ENCODE results near the gene MAMDC2. TPM values are rescaled to one million over a fixed set of nuclear protein-coding genes. Genes with fewer than 3 reads are reported as not detected.
A peak's percentile ranks its signal among the peaks of the same experiment; 100 is the strongest.

The MAMDC2 gene
- total RNA-seq, 1 experiment from 2014 or later: not detected

DNA sequence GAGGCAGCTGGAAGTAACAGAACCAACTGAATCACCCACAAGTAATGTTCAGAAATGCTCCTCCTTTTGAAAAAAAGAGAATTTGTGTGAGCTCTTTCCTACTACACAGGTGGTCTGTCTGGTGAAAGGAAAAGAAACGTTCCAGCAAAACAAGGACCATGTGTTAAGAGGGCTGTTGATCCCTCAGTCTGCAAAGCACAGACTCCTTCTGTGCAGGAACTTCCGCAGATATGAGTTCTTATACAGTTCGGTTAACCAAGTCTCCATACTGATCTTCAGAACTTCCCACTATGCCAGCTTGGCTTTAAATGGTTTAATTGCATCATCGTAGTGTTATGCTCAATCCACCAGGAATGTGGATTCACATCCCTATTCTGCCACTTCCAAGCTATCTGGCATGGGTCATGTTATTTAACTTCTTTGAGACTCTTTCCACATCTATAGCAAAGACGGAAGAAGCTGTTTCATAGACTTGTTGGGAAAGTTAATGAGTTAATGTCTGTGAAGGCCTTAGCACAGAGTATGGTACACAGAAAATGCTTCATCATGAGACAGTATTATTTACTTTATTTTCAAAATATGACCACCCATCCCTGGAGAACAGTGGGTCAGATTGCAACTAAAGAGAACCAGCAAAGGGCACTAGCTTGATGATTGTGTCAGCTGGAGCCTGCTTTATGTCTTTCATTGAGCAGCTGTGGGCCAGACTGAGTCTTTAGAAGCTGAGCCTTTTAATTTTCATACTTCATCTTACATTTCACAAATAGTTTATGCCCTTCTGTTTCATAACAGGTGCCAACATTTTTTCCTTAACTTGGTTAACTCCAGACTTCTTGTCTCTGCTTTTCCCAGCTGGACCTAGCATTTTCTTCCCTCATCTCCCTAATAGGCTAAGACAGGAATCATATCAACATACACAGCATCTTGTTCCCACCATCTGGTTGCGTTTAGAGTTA is 89.9 kb downstream of the MAMDC2 start:
- H3K36me3 ChIP-seq: no peaks in the 10 kb centered on the region
- H3K27me3 ChIP-seq: no peaks in the 10 kb centered on the region
- DNase-seq: no peak
- H3K9me3 ChIP-seq: no peaks in the 10 kb centered on the region
- H3K4me3 ChIP-seq: no peak overlapping the region

DNA sequence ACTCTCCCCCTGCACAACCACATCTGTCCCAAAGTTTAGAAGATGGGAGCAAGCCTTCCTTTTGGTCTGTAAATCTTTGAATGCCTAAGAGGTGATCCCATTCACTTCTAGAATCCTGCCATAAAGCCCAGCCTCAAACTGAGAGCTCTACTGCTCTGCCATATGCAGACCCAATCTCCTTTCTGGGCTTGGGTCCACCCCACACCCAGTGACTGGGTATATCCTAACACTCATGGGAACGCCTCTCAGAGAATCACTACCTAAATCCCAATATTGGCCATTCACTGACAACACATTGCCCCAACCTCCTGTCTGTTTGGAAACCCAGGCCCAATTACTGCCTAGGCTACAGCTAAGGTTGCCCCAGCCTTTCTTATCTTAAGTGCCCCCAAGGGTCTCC is 90.7 kb downstream of the MAMDC2 start:
- H3K27me3 ChIP-seq: no peaks in the 10 kb centered on the region
- no peak overlapping the region for H3K4me3 ChIP-seq
- no peaks in the 10 kb centered on the region for H3K9me3 ChIP-seq
- no peaks in the 10 kb centered on the region for H3K36me3 ChIP-seq
- DNase-seq: no peak

DNA sequence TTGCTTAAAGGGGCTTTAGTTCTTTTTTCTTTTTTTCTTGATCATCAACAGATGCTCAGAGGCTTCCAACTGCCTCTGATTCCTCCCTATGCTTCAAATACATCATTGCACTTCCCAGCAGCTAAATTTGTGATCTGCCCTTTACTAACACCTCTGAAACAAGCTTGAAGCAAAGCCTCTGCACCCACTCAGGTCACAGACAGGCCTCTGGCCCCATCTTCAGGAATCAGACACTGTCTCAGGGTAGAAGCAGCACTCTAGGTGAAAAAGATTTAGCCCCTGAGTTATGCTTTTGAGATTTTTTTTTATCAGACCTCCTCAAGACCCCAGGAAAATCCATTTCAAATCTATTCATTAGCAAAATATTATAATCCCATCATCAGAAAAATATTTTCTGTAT is 91.5 kb downstream of the MAMDC2 start:
- H3K27me3 ChIP-seq: no peaks in the 10 kb centered on the region
- no peak for DNase-seq
- no peaks in the 10 kb centered on the region for H3K9me3 ChIP-seq
- no peak overlapping the region for H3K4me3 ChIP-seq
- no peaks in the 10 kb centered on the region for H3K36me3 ChIP-seq

DNA sequence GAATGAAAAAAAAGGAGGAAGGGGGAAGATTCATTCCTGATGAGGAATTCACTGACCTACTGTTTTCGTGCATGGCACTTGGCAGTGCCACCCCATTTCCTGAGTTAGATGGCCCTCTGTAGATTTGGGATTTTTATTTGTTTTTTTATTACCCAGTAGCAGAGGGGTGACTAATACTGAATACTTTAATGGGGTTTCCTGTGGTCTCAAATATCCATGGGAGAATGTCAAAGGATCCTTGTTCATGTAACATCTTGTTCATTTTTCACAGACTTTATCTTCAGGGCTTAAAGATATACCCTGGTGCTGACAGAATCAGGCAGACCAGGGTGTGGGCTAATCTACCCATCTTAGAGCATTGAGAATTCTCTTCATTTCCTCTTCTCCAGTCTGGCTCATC is 93.0 kb downstream of the MAMDC2 start:
- DNase-seq: peak; percentile 64

DNA sequence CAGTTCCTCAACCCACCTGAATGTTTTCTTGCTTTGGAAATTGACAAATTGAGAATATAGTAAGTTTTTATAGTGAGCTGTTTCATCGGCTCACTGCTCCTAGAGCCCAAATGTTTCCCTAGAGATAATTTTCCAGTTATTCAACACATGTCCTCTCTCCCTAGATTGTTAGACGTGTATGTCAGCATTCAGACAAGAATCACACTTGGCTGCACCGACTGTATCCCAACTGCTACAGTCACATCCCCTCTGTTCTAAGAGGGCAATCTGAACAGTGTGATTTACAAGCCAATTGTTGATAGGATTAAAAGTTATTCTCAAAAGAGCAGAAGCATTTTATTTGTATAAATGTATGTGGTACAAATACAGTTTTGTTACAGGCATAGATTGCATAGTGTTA is 93.9 kb downstream of the MAMDC2 start:
- DNase-seq: no peak
- H3K27me3 ChIP-seq: no peaks in the 10 kb centered on the region
- H3K9me3 ChIP-seq: no peaks in the 10 kb centered on the region
- H3K4me3 ChIP-seq: no peak overlapping the region
- no peaks in the 10 kb centered on the region for H3K36me3 ChIP-seq

More for the DNA sequence above, 93.0 kb downstream of the MAMDC2 start:
- Histone ChIP-seq H3K36me3 (no peaks in the 10 kb centered on the region), H3K4me3 (no peak overlapping the region), H3K27me3 (no peaks in the 10 kb centered on the region), H3K9me3 (no peaks in the 10 kb centered on the region)

DNA sequence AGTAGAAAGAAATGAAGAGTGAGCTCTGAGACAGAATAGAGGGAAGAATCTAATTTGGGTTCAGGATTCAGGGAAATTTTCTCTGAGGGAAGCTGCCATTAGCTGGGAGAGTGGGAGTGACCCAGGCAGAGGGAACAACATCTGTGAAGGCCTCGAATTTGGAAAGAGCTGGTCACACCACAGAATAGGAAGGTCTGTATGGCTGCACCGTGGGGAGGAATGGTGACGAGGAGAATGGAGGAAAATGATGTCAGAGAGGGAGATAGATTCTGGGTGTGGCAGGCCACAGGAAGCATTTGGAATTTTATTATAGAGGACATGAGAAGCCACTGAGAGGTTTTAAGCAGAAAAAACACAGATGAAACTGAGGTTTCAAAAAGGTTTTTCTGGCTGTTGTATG is 98.5 kb downstream of the MAMDC2 start:
- H3K36me3 ChIP-seq: no peaks in the 10 kb centered on the region
- H3K4me3 ChIP-seq: no peak overlapping the region
- no peaks in the 10 kb centered on the region for H3K27me3 ChIP-seq
- DNase-seq: no peak
- no peaks in the 10 kb centered on the region for H3K9me3 ChIP-seq

DNA sequence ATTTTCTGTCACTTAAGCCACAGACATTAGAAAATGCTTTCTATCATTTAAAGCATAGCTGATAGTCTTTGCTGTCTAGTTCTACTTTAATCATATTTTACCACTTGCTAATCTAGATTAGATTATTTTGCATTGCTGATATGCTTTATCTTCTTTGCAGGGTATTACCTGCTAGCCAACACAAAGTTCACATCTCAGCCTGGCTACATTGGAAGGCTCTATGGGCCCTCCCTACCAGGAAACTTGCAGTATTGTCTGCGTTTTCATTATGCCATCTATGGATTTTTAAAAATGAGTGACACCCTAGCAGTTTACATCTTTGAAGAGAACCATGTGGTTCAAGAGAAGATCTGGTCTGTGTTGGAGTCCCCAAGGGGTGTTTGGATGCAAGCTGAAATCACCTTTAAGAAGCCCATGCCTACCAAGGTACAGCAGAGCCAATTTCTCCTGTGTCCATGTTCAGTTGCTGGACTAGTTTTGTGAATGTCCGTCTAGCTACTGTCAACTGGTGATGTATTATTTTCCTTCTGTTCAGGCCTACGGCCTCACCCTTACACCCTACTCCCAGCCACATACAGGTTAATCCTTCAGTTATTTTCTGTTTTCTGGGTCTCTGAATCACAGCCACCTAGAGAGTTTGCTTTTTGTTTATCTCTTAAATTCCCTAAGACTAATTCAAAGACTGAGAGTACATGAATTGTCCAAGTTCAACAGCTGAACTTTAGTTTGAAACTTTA is 99.9 kb downstream of the MAMDC2 start:
- H3K36me3 ChIP-seq: no peaks in the 10 kb centered on the region
- H3K4me3 ChIP-seq: no peak overlapping the region
- H3K9me3 ChIP-seq: no peaks in the 10 kb centered on the region
- no peak for DNase-seq
- H3K27me3 ChIP-seq: no peaks in the 10 kb centered on the region

DNA sequence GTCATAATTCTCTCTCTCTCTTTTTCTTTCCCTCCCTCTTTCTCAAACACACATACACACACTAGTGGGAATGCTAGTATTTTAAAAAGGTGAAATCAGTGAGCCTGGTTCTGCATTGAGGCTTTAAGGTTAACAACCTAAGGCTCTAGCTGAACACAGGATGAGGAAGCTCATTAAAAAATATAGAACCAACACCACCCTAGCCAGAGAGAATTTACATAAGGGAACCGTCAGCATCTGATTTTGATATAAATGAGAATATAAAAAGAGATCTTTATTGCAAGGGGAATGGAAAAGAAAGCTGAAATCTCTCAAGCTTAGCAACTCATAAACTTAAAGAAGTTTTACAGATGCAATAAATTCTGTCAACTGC is 100.5 kb downstream of the MAMDC2 start:
- H3K4me3 ChIP-seq: no peak overlapping the region
- H3K36me3 ChIP-seq: no peaks in the 10 kb centered on the region
- no peaks in the 10 kb centered on the region for H3K9me3 ChIP-seq
- H3K27me3 ChIP-seq: no peaks in the 10 kb centered on the region
- no peak for DNase-seq

DNA sequence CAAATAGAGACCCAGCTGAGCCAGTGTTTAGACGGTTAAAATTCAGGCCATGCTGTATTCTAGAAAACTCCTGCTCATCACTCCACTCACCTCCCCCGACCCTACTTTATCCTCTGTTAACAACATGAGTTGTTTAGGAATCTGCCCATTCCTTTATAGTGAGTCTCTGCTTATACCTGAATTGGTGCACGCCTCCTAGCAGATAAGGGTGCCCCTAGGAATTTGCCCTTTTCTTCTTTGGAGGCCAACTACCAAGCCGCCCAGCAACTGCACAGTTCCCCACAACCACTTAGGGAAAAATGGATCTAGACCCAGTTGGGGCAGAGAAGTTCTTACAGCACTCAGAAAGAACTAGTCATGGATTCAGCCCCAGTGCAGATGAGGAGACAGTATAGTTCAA is 102.3 kb downstream of the MAMDC2 start:
- DNase-seq: no peak
- Histone ChIP-seq H3K36me3 (no peaks in the 10 kb centered on the region), H3K9me3 (no peaks in the 10 kb centered on the region), H3K27me3 (no peaks in the 10 kb centered on the region), H3K4me3 (no peak overlapping the region)

DNA sequence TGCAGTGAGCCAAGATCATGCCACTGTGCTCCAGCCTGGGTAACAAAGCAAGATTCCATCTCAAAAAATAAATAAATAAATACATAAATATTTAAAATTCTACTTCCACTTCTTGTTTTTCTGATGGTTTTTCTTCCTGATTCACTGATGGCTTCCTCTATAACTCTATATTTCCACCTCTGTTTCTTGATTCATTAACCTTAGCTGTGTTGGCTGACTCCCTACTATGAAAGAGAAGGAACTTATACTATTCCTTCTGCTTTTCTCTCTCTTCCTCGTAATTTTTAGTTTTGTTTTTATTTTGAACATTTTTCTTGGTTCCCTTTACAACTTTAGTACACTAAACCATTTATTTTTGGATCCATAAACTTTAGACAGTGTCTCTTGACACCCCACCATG is 103.5 kb downstream of the MAMDC2 start:
- no peak overlapping the region for H3K4me3 ChIP-seq
- no peaks in the 10 kb centered on the region for H3K27me3 ChIP-seq
- no peaks in the 10 kb centered on the region for H3K36me3 ChIP-seq
- no peaks in the 10 kb centered on the region for H3K9me3 ChIP-seq
- no peak for DNase-seq

DNA sequence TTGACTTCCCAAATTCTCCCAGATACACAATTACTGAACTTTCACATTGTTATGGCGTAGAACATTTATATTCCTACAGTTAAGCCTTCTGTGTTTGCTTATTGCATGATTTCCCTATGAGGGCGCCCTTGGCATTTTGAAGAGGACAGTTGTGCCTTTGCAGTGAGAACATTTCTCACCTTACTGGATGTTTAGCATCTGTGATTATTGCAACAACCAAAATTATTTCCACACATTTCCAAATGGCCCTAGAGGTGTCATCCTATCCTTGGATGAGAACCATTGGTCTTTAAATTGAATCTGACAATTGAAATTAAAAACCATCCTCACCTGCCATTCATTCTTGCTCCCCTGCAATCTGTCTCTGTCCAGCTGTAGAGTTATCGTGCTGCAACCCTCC is 104.0 kb downstream of the MAMDC2 start:
- no peak overlapping the region for H3K4me3 ChIP-seq
- no peaks in the 10 kb centered on the region for H3K36me3 ChIP-seq
- no peaks in the 10 kb centered on the region for H3K9me3 ChIP-seq
- DNase-seq: no peak
- H3K27me3 ChIP-seq: no peaks in the 10 kb centered on the region

DNA sequence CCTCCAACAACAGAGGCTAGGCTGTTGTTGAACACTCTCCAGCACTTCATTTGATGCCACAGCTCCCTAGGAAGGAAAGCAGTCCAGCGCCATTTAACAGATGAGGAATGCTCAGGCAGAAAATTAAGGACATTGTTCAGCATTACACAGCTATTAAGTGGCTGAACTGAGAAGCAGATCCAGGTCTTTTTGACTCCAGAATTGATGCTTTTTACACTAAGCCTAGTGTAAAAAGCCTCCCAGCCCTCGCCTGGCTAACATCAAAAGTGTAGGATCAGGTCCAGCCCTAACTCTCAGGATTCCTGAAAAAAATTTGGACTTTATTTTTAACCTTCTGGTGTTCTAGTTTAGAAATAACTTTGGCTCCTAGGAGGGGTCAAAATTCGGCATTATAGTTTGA is 108.7 kb downstream of the MAMDC2 start:
- Histone ChIP-seq H3K4me3 (no peak overlapping the region), H3K27me3 (no peaks in the 10 kb centered on the region), H3K36me3 (no peaks in the 10 kb centered on the region)

DNA sequence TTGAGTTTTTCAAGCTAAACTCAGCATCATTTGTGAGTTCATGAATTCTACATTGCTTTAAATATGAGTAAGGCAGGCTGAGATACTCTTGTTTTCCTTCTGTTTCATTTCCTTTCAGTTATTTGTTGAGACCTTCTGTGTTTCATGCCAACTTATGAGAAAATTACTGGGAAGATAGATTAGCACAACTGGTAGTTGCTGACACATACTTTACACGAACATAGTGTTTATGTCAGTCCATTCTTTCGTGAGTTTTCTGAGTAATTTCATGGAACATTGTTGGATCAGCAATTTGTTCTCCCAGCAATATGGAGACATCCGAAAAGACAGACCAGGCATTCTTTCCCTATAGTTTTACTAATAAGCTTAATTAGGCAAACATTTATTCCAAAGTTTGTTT is 113.1 kb downstream of the MAMDC2 start:
- H3K27me3 ChIP-seq: no peaks in the 10 kb centered on the region
- no peaks in the 10 kb centered on the region for H3K9me3 ChIP-seq
- H3K4me3 ChIP-seq: no peak overlapping the region
- H3K36me3 ChIP-seq: no peaks in the 10 kb centered on the region
- DNase-seq: no peak

More for the DNA sequence above, 108.7 kb downstream of the MAMDC2 start:
- no peaks in the 10 kb centered on the region for H3K9me3 ChIP-seq
- DNase-seq: no peak

DNA sequence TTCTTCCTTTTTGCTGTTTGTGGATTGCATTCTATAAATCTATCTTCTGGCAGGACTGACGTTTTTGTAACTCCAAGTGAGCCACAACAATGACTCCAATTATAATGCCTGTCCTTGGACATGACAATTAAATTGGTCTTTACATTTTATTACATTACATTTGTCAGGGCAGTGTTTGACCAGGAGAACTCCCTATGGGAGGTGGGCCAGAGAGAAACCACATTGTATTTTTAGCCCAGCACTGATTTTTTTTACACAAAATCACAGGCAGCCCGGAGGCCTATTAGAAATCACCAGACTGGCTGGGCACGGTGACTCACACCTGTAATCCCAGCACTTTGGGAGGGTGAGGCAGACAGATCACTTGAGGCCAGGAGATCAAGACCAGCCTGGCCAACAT is 116.0 kb downstream of the MAMDC2 start:
- Histone ChIP-seq H3K36me3 (no peaks in the 10 kb centered on the region), H3K27me3 (no peaks in the 10 kb centered on the region), H3K9me3 (no peaks in the 10 kb centered on the region), H3K4me3 (no peak overlapping the region)
- DNase-seq: peak; percentile 49

DNA sequence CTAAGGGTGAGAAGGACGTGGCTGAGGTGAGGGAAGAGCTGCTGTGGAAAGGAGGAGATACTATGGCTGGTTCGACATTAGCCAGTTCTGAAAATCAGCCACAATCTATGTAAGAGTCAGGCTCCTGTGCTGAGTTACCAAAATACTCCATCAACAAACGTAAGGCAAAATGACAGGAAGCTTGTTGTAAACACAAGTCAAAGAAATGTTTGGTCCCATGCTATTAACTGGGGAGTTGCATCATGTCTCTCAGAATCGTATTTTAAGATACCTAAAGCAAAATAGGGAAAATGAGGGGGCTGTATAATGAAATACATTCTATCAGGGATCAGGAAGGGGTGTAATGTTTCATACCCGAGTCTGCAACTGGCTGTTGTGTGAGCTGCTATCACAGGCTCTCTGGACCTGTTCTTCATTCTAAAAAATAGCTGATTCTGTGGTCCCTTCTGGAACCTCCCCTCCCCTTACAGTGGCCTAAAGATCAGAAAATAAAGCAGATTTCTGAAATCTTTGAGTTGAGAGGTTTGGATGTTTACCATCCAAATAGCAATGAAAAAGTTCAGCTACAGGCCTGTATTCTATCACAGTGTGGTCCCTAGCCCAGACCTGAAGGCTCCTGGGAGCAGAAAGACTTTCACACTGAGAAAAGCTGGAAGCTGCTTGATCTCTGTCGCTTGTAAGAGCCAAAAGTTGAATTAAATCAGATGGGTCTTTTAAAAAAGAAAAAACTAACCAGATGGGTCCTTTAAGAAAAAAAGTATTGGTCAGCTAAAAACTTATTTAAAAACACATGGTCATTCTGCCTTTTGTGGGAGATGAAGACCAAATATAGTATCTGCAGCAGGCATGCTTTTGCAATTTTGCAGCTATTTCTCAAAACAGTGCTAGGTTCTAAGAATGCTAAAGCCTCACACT is 117.3 kb downstream of the MAMDC2 start:
- no peak for DNase-seq
- Histone ChIP-seq H3K36me3 (no peaks in the 10 kb centered on the region), H3K9me3 (no peaks in the 10 kb centered on the region), H3K4me3 (no peak overlapping the region), H3K27me3 (no peaks in the 10 kb centered on the region)

DNA sequence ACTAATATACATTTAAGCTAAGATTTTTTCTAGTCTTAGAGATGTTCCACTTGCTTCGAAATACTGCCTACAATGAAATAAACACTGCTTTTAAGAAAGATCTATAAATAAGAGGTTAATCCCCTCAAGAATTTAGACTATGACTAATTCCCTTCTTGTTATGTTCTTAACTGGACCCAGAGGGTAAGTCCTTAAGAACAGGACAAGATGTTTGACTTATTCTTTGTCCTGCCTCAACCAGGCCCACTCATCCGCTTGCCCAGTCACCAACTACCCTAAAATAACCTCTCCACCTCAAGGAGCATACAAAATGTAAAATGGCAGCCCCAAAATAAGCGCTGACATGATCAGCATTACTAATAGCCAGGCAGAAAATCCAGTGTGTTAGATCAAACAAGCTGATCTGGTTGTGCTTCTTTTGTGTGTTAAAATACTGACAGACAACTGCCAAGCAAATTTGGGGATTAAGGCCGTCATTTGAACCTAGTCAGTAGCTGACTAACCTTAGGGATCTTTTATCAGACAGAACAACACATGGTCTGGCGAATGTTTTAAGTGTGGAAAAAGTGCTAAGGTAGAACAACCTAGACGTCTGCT is 121.5 kb downstream of the MAMDC2 start:
- H3K4me3 ChIP-seq: no peak overlapping the region
- H3K27me3 ChIP-seq: no peaks in the 10 kb centered on the region
- no peaks in the 10 kb centered on the region for H3K9me3 ChIP-seq
- H3K36me3 ChIP-seq: no peaks in the 10 kb centered on the region
- DNase-seq: no peak
